ENCODE results near the gene C19orf33.

C19orf33 gene

GRCh38 chr19:38308926-38309614 lies 5.0 kb downstream of the C19orf33 start:
- no peak for DNase-seq (ENCODE audit: low read depth)

GRCh38 chr19:38309615-38310278 lies 5.7 kb downstream of the C19orf33 start:
- no peak for DNase-seq (ENCODE audit: low read depth)

- DNase-seq (ENCODE audit: low read depth): no peak
Observed at GRCh38 chr19:38310279-38310670, 6.2 kb downstream of the C19orf33 start.

- DNase-seq (ENCODE audit: low read depth): no peak
Observed at GRCh38 chr19:38310986-38311385, 6.9 kb downstream of the C19orf33 start.

- peak; percentile 92 for DNase-seq (ENCODE audit: low read depth)
Observed at GRCh38 chr19:38315657-38316476, 11.8 kb downstream of the C19orf33 start, which contains the start of gene YIF1B. Gene YIF1B (minus strand): TSS chr19:38315947. CDS start chr19:38315917, 30 bp downstream.

GRCh38 chr19:38316477-38317067 lies 12.5 kb downstream of the C19orf33 start:
- DNase-seq (ENCODE audit: low read depth): no peak

- DNase-seq (ENCODE audit: low read depth): no peak
Observed at GRCh38 chr19:38317104-38317612, 13.1 kb downstream of the C19orf33 start.

GRCh38 chr19:38318660-38319059 lies 14.6 kb downstream of the C19orf33 start:
- no peak for DNase-seq (ENCODE audit: low read depth)

GRCh38 chr19:38319421-38320258 lies 15.6 kb downstream of the C19orf33 start, which contains the start of gene KCNK6:
Gene KCNK6 (plus strand): TSS chr19:38319845. CDS start chr19:38319951, 106 bp downstream.
- no peak for DNase-seq (ENCODE audit: low read depth)

- no peak for DNase-seq (ENCODE audit: low read depth)
Observed at GRCh38 chr19:38320969-38321339, 16.9 kb downstream of the C19orf33 start.

GRCh38 chr19:38321646-38322196 lies 17.7 kb downstream of the C19orf33 start:
- DNase-seq (ENCODE audit: low read depth): no peak

- no peak for DNase-seq (ENCODE audit: low read depth)
Observed at GRCh38 chr19:38323291-38323690, 19.2 kb downstream of the C19orf33 start.

GRCh38 chr19:38324431-38324830 lies 20.4 kb downstream of the C19orf33 start:
- DNase-seq (ENCODE audit: low read depth): no peak

- DNase-seq (ENCODE audit: low read depth): no peak
Observed at GRCh38 chr19:38326591-38326990, 22.5 kb downstream of the C19orf33 start.

- no peak for DNase-seq (ENCODE audit: low read depth)
Observed at GRCh38 chr19:38329651-38330050, 25.6 kb downstream of the C19orf33 start.

- no peak for DNase-seq (ENCODE audit: low read depth)
Observed at GRCh38 chr19:38331728-38332127, 27.7 kb downstream of the C19orf33 start.

- DNase-seq (ENCODE audit: low read depth): no peak
Observed at GRCh38 chr19:38333245-38333644, 29.2 kb downstream of the C19orf33 start.

- peak; percentile 92 for DNase-seq (ENCODE audit: low read depth)
Observed at GRCh38 chr19:38335949-38336637, 32.0 kb downstream of the C19orf33 start.

- peak; percentile 94 for DNase-seq (ENCODE audit: low read depth)
Observed at GRCh38 chr19:38336638-38337359, 32.7 kb downstream of the C19orf33 start.

- no peak for DNase-seq (ENCODE audit: low read depth)
Observed at GRCh38 chr19:38337360-38337653, 33.3 kb downstream of the C19orf33 start.
